GM18873 (cell line): ENCODE results near the gene SNAP29.
A peak's percentile ranks its signal among the peaks of the same experiment; 100 is the strongest.
"Not testable (repeated sequence)": the region's sequence is repeated elsewhere in the genome, so short reads cannot be mapped to it uniquely, and the experiment has no call there.

Source experiments
- ATAC-seq: cut with Tn5 transposase; IDR thresholded peaks from one replicate; pipeline ENCODE4 v1.9.1; 2021; ENCODE audit warnings: mild to moderate bottlenecking, moderate library complexity, moderate number of reproducible peaks; ENCODE audit not compliant: unreplicated experiment, low FRiP score

The SNAP29 gene

GRCh38 chr22:20890975-20891374 is 32.2 kb downstream of the SNAP29 start:
- ATAC-seq, result no peak

GRCh38 chr22:20897737-20898136 is 38.9 kb downstream of the SNAP29 start:
- not testable (repeated sequence) for ATAC-seq

GRCh38 chr22:20899827-20900423 is 41.1 kb downstream of the SNAP29 start:
- no peak for ATAC-seq

GRCh38 chr22:20901093-20902033 is 42.6 kb downstream of the SNAP29 start:
- ATAC-seq, result not testable (repeated sequence)

GRCh38 chr22:20903093-20903492 is 44.3 kb downstream of the SNAP29 start:
- no peak for ATAC-seq

- no peak for ATAC-seq
These were observed 45.5 kb downstream of the SNAP29 start for GRCh38 chr22:20904008-20904979.

GRCh38 chr22:20904980-20905355 is 46.2 kb downstream of the SNAP29 start:
- ATAC-seq, result no peak

- no peak for ATAC-seq
These were observed 46.9 kb downstream of the SNAP29 start for GRCh38 chr22:20905415-20906386.

GRCh38 chr22:20906387-20906767 is 47.6 kb downstream of the SNAP29 start:
- ATAC-seq, result no peak

- not testable (repeated sequence) for ATAC-seq
These were observed 49.9 kb downstream of the SNAP29 start for GRCh38 chr22:20908717-20909116.

GRCh38 chr22:20909543-20910303 is 50.9 kb downstream of the SNAP29 start:
- ATAC-seq, result no peak

GRCh38 chr22:20912494-20912893 is 53.7 kb downstream of the SNAP29 start:
- no peak for ATAC-seq

- peak; percentile 81 for ATAC-seq
These were observed 58.4 kb downstream of the SNAP29 start, which contains the start of gene CRKL for GRCh38 chr22:20916916-20917810. Gene CRKL, plus strand, starts transcription at chr22:20917407. Its CDS starts 528 bp downstream, at chr22:20917935.

GRCh38 chr22:20918663-20919218 is 59.9 kb downstream of the SNAP29 start:
- no peak for ATAC-seq

GRCh38 chr22:20919718-20920117 is 60.9 kb downstream of the SNAP29 start:
- no peak for ATAC-seq

GRCh38 chr22:20920881-20921203 is 62.0 kb downstream of the SNAP29 start:
- no peak for ATAC-seq

- ATAC-seq, result no peak
These were observed 63.4 kb downstream of the SNAP29 start for GRCh38 chr22:20922141-20922751.
